B cell (primary cell): ENCODE data around the gene COQ9. TPM values are rescaled to one million over a fixed set of nuclear protein-coding genes. Genes with fewer than 3 reads are reported as not detected.

Experiments
- ATAC-seq: fragments of 200-7000 bp; cut with Tn5 transposase; one replicate; pipeline ENCODE4 v1.10.0; 2021; ENCODE audit warnings: low read depth, mild to moderate bottlenecking, moderate number of reproducible peaks, moderate library complexity
- CTCF ChIA-PET: fragments of 350-600 bp; sonication (Branson Sonifier 250); formaldehyde crosslinking; loops from one replicate; lab custom pipeline; 2021; ENCODE audit warnings: antibody characterized with exemption, inconsistent platforms; lab: Charles Lee
- POLR2A ChIA-PET: fragments of 350-600 bp; sonication (Branson Sonifier 250); formaldehyde crosslinking; loops from one replicate; lab custom pipeline; 2021; ENCODE audit warnings: antibody characterized with exemption; lab: Charles Lee
- DNase-seq: peaks from one replicate; pipeline ENCODE4 v3.0.0; 2013
- H2AFZ ChIP-seq: 2 replicates; pipeline ENCODE4 v1.6.1; 2012; ENCODE audit warnings: mild to moderate bottlenecking, low read depth, low read length; ENCODE audit not compliant: insufficient read depth, poor library complexity, severe bottlenecking
- H3K27ac ChIP-seq, 2 donors: 1 replicate in 1 of 2; 2 replicates in 1 of 2; pipeline ENCODE4 v1.5.1; 2012 to 2013; ENCODE audit warnings: low read length in 2 of 2, mild to moderate bottlenecking in 2 of 2, moderate library complexity in 1 of 2
- H3K27me3 ChIP-seq, 4 experiments: fragments of 200-600 bp in 1 of 4; sonication (generic) in 1 of 4; replicated peaks in 1 of 4; 1 replicate in 2 of 4; 2 replicates in 2 of 4; pipeline versions ENCODE4 v1.6.1 to v1.7.0; 2013 to 2016; ENCODE audit warnings: low read length in 3 of 4, mild to moderate bottlenecking in 2 of 4, mixed read lengths in 1 of 4, moderate library complexity in 1 of 4; ENCODE audit not compliant: insufficient read depth in 4 of 4, control insufficient read depth in 3 of 4; ENCODE audit errors: control extremely low read depth in 1 of 4
- H3K36me3 ChIP-seq, 2 experiments: replicated peaks in 1 of 2; 1 replicate in 1 of 2; 2 replicates in 1 of 2; pipeline versions ENCODE4 v1.6.1 to v1.7.1; 2013; ENCODE audit warnings: low read length in 1 of 2; ENCODE audit not compliant: insufficient read depth in 2 of 2, control insufficient read depth in 1 of 2; ENCODE audit errors: control extremely low read depth in 1 of 2, extremely low read depth in 1 of 2
- H3K4me1 ChIP-seq, 2 donors: fragments of 200-600 bp in 1 of 2; sonication (generic) in 1 of 2; 1 replicate in 1 of 2; 2 replicates in 1 of 2; pipeline versions ENCODE4 v1.5.1 to v1.6.1; 2013 to 2017; ENCODE audit warnings: low read length in 2 of 2; ENCODE audit not compliant: control insufficient read depth in 2 of 2, insufficient read depth in 2 of 2
- H3K4me2 ChIP-seq: replicated peaks from 2 replicates; pipeline ENCODE3; 2012; ENCODE audit warnings: mild to moderate bottlenecking, low read depth, low read length; ENCODE audit not compliant: poor library complexity, severe bottlenecking
- H3K4me3 ChIP-seq, 5 experiments: fragments of 200-600 bp in 1 of 5; sonication (generic) in 1 of 5; 1 replicate in 3 of 5; 2 replicates in 2 of 5; pipeline versions ENCODE4 v1.5.1 to v1.7.0; 2011 to 2016; ENCODE audit warnings: low read length in 4 of 5, mild to moderate bottlenecking in 4 of 5, low read depth in 2 of 5, control low read depth in 1 of 5, moderate library complexity in 1 of 5; ENCODE audit not compliant: insufficient read depth in 1 of 5; ENCODE audit errors: control extremely low read depth in 1 of 5, extremely low read depth in 1 of 5
- H3K79me2 ChIP-seq: fragments of 200-600 bp; sonication (generic); one replicate; pipeline ENCODE4 v1.6.0; 2016; ENCODE audit warnings: low read length; ENCODE audit not compliant: control insufficient read depth, insufficient read depth
- H3K9ac ChIP-seq: fragments of 200-600 bp; sonication (generic); 2 replicates; pipeline ENCODE4 v1.6.1; 2017; ENCODE audit warnings: mild to moderate bottlenecking, low read length, moderate library complexity
- H3K9me3 ChIP-seq, 3 donors: one replicate each; pipeline versions ENCODE4 v1.6.1 to v1.7.1; 2013; ENCODE audit warnings: low read length in 2 of 3; ENCODE audit not compliant: control insufficient read depth in 2 of 3, insufficient read depth in 1 of 3; ENCODE audit errors: control extremely low read depth in 1 of 3
- H4K20me1 ChIP-seq: 2 replicates; pipeline ENCODE4 v1.6.0; 2012; ENCODE audit warnings: mild to moderate bottlenecking, low read length; ENCODE audit not compliant: insufficient read depth, control insufficient read depth, poor library complexity, severe bottlenecking
- H3K27ac Mint-ChIP-seq: one replicate; pipeline ENCODE4 v1.8.0; 2021; ENCODE audit warnings: mixed read lengths
- H3K27me3 Mint-ChIP-seq: one replicate; pipeline ENCODE4 v1.8.0; 2021; ENCODE audit warnings: mixed read lengths
- H3K4me1 Mint-ChIP-seq: one replicate; pipeline ENCODE4 v1.8.0; 2021; ENCODE audit warnings: mixed read lengths
- H3K4me3 Mint-ChIP-seq: one replicate; pipeline ENCODE4 v1.8.0; 2021; ENCODE audit warnings: mixed read lengths
- H3K9me3 Mint-ChIP-seq: one replicate; pipeline ENCODE4 v1.8.0; 2022; ENCODE audit warnings: mixed read lengths; ENCODE audit not compliant: insufficient read depth
- EZH2 ChIP-seq: IDR thresholded peaks from 2 replicates; pipeline ENCODE4 v1.6.1; 2012; ENCODE audit warnings: borderline replicate concordance, low read depth, mild to moderate bottlenecking, moderate library complexity, low read length; ENCODE audit not compliant: insufficient read depth, poor library complexity, severe bottlenecking
- WGBS: methylation state at CpG from one replicate; pipeline ENCODE4 v1.1.5; 2013; ENCODE audit warnings: missing lambda C conversion rate; ENCODE audit not compliant: insufficient coverage; 5-methylcytosine and 5-hydroxymethylcytosine counted together
- intact Hi-C: fragments of 100-400 bp; cut with micrococcal nuclease; formaldehyde crosslinking; loops from one replicate; pipeline ENCODE4 v1.10.0; 2022
- polyA plus RNA-seq: library from polyadenylated mRNA; depleted of rRNA; stranded (reverse); fragments of >200 nt; gene quantifications from 2 replicates; pipeline ENCODE4 v1.2.3, GENCODE V29; 2012
- total RNA-seq, 2 donors: library from RNA; stranded (reverse); fragments of 120-200 nt in 1 of 2; gene quantifications; 1 replicate in 1 of 2; 2 replicates in 1 of 2; pipeline versions ENCODE4 v1.2.3 to v1.2.4, GENCODE V29; 2013 to 2022
- TF ChIP-seq, protein P1 (sequence below): fragments of 200-600 bp; IDR thresholded peaks from one replicate; pipeline ENCODE4 v1.8.0; 2022; ENCODE audit warnings: antibody characterized with exemption, mild to moderate bottlenecking

COQ9 gene
- total and polyA plus RNA-seq, 2 donors (not counting 1 experiment from before 2014, with no cell fraction given) = 41.5 to 53.0 TPM

DNA sequence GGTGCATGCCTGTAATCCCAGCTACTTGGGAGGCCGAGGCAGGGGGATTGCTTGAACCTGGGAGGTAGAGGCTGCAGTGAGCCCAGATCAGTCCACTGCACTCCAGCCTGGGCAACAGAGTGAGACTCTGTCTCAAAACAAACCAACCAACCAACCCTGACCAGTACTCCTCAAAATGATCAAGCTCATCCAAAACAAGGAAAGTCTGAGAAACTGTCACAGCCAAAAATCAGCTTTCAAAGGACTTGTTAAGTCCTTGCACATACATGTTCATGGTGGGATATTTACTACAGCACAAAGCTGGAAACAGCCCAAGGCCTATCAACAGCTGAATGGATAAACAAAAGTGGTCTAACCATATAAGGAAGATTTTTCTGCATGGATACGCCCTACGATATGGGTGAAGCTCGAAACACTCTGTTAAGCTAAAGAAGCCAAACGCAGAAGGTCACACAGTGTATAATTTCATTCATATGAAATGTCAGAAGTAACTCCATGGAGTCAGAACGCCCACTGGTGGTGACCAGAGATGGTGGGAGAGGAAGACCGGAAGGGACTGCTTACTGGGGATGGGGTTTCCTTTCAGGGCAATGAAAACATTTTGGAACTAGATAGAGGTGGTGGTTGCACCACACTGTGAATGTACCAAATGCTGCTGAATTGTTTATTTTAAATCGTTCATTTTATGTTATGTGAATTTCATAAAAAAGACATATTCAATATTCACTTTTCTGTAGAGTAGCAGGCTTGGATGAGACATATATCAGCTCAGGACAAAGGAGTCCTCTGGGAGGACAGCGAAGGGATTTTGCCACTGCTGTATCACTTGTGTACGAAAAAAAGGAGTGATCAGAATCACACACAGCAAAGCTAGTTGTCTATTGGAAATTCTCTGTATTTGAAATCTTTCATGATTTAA is 25.0 kb upstream of the COQ9 start:
- WGBS = 85% methylated on average over 7 of the region's 10 CpGs
- Histone ChIP-seq H4K20me1 (no peaks in the 10 kb centered on the region), H3K9ac (no peak overlapping the region), H3K27ac (no peak overlapping the region), H3K4me3 (no peak overlapping the region), H2AFZ (no peak overlapping the region), H3K4me2 (no peak overlapping the region), H3K27me3 (no peaks in the 10 kb centered on the region), H3K9me3 (no peaks in the 10 kb centered on the region), H3K79me2 (no peaks in the 10 kb centered on the region), H3K4me1 (peaks cover 10 to 13% of the 10 kb centered on the region in 2 donors), H3K36me3 (no peaks in the 10 kb centered on the region)
- intact Hi-C loops = no loop called here
- TF ChIP-seq, protein P1, sequence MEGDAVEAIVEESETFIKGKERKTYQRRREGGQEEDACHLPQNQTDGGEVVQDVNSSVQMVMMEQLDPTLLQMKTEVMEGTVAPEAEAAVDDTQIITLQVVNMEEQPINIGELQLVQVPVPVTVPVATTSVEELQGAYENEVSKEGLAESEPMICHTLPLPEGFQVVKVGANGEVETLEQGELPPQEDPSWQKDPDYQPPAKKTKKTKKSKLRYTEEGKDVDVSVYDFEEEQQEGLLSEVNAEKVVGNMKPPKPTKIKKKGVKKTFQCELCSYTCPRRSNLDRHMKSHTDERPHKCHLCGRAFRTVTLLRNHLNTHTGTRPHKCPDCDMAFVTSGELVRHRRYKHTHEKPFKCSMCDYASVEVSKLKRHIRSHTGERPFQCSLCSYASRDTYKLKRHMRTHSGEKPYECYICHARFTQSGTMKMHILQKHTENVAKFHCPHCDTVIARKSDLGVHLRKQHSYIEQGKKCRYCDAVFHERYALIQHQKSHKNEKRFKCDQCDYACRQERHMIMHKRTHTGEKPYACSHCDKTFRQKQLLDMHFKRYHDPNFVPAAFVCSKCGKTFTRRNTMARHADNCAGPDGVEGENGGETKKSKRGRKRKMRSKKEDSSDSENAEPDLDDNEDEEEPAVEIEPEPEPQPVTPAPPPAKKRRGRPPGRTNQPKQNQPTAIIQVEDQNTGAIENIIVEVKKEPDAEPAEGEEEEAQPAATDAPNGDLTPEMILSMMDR = no peak
- no peak for TF ChIP-seq EZH2
- CTCF ChIA-PET = interaction anchor here (0.9 to 10.1 kb wide), 4 partner anchors 9 to 225 kb away, joined by 3 to 364 read pairs (median 5); partner anchors contain the start of genes CIAPIN1 and COQ9
- ATAC-seq (no peak), DNase-seq (no peak)
- Mint-ChIP-seq H3K9me3 (no peaks in the 10 kb centered on the region), H3K4me1 (peaks cover 17% of the 10 kb centered on the region), H3K27me3 (no peaks in the 10 kb centered on the region), H3K27ac (no peak overlapping the region), H3K4me3 (no peak overlapping the region)
- POLR2A ChIA-PET = no interaction called here

DNA sequence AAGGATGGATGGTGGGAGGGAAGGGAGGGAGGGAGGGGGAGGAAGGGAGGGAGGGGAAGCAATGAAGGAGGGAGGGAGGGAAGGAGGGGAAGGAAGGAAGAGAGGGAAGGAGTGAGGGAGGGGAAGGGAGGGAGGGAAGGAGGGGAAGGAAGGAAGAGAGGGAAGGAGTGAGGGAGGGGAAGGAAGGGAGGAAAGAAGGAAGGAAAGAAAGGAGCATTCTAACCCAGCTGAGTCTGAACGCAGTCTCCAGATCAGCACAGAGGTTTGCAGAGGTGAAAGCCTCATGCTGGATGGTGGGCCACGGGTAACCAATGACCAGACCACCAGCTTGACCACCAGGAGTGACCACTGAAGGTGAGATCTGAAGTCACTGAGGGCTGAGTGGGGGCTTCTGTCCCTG is 24.1 kb upstream of the COQ9 start:
- peaks cover 8 to 11% of the 10 kb centered on the region in 2 donors for H3K4me1 ChIP-seq
- CTCF ChIA-PET = interaction anchor here (10.1 kb wide), 1 partner anchor 117 kb away, joined by 364 read pairs; no protein-coding TSS in a partner anchor
- POLR2A ChIA-PET = no interaction called here

More for the DNA sequence above, 24.1 kb upstream of the COQ9 start:
- Histone ChIP-seq H3K4me3 (no peak overlapping the region), H3K4me2 (no peak overlapping the region), H3K27ac (no peak overlapping the region), H3K27me3 (no peaks in the 10 kb centered on the region), H3K9ac (no peak overlapping the region), H4K20me1 (no peaks in the 10 kb centered on the region), H2AFZ (no peak overlapping the region), H3K36me3 (peaks cover 0 to 2% of the 10 kb centered on the region in 2 experiments), H3K79me2 (no peaks in the 10 kb centered on the region), H3K9me3 (no peaks in the 10 kb centered on the region)
- no peak overlapping the region for H3K27ac Mint-ChIP-seq
- intact Hi-C loops = no loop called here
- H3K4me3 Mint-ChIP-seq = no peak overlapping the region
- ATAC-seq = no peak
- DNase-seq = no peak
- no peaks in the 10 kb centered on the region for H3K9me3 Mint-ChIP-seq
- WGBS = 94% methylated on average over 2 of the region's 2 CpGs
- H3K4me1 Mint-ChIP-seq = peaks cover 12% of the 10 kb centered on the region
- no peaks in the 10 kb centered on the region for H3K27me3 Mint-ChIP-seq
- no peak for TF ChIP-seq EZH2
- TF ChIP-seq, protein P1 = no peak
